DMS114 treated with DMSO at 0.1 percent for 48 hours (cell line): ENCODE data around the gene MINDY1.

Experiments
- DNase-seq: peaks from one replicate; lab custom pipeline; 2025; ENCODE audit not compliant: unreplicated experiment; lab: John Stamatoyannopoulos, UW

The MINDY1 gene

DNA sequence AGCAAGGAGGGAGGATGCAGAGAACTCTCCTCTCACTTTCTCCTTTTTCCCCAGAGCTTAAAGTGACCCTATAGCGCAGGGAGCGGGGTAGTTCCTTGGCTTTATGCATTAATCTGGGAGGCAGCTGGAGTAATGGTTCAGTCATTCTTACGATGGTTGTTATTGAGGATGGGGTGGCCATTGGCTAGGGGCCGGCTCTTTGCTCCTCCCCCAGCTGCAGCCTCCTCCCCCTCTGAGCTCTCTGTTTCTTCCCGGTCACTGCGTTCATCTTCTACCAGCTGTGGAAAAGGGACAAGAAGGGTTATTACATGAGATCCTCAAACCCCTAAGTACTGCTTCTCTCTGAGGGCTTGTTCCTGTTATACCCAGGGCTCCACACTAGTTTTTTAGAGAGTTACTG is 40.7 kb downstream of the MINDY1 start:
- DNase-seq = no peak

DNA sequence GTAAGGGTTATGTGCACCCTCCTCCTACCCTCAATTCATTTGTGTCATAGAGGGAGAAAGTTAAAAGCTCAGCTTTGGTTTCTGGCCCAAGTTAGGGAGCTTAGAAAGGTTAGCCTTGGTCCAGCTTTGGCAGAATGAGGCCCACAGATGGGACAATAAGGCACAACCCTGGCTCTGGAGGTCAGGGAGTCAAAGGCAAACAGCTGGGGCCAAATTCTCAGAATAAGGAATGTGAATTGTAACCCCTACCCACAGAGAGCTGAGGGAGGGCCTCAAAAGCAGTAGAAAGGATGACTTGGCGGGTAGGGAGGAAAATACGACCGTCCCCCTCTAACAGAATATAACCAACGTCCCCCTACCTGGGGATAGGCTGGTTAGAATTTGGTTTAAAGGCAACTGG is 41.1 kb downstream of the MINDY1 start:
- DNase-seq = no peak

DNA sequence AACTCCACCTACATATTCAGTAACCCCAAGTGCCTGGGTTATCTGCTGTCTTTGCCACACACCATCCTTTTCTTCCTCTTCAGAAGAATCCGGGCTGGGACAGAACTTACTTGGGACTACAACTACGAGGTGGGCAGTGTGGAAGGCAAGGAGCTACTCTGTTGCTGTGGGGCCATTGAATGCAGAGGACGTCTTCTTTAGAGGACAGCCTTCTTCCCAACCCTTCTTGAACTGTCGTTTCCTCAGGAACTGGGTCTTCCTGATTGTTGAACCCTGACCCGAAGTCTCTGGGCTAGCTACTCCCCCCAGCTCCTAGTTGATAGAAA is 42.6 kb downstream of the MINDY1 start:
- no peak for DNase-seq

DNA sequence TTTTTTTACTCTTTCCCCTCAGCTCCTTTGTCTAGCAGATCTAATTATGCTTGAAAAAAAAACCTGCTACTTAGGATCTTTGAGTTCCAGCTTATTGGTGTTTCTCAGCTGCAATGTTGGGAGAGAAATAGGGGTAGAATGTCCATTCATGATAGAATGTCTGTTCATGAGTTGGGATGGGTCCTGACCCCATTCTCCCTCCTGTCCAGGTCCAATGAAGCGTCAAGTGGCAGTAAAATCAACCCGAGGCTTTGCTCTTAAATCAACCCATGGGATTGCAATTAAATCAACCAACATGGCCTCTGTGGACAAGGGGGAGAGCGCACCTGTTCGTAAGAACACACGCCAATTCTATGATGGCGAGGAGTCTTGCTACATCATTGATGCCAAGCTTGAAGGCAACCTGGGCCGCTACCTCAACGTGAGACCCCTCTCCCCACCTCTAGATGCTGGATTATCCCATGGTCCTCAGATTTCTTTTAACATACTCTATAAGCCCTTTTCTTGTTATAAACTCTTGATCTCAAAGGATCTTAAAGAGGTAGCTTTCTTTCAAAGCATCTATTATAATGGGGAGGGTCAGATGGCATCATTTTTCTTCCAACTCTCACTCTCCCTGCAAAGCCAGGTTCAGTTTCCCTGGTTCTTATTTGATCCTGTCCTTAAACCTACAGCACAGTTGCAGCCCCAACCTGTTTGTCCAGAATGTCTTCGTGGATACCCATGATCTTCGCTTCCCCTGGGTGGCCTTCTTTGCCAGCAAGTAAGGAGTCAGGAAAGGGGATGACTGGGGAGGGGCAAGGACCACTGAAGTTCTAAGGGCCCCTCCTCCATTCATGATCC is 43.2 kb downstream of the MINDY1 start:
- no peak for DNase-seq

DNA sequence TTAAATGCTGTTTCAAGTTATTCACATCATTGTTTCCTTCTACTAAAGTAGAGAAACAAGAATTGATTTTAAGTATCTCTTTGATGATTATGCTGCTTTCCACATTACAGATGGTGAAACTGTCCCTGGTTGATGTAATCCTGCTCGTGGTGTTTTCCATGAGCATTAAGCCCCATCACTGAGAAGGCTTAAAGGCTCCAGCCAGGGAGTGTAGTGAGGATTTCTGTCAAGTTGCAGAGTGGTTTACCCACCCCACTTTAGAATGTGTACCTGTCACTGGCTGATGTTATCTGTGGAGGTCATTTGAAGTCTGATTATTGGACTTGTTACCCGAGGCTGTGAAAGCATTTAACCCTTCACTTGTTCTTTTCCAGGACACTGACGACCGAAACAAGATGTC is 44.9 kb downstream of the MINDY1 start:
- DNase-seq = no peak

DNA sequence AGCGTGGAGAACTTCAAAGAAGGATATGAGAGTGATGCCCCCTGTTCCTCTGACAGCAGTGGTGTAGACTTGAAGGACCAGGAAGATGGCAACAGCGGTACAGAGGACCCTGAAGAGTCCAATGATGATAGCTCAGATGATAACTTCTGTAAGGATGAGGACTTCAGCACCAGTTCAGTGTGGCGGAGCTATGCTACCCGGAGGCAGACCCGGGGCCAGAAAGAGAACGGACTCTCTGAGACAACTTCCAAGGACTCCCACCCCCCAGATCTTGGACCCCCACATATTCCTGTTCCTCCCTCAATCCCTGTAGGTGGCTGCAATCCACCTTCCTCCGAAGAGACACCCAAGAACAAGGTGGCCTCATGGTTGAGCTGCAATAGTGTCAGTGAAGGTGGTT is 46.1 kb downstream of the MINDY1 start:
- no peak for DNase-seq

DNA sequence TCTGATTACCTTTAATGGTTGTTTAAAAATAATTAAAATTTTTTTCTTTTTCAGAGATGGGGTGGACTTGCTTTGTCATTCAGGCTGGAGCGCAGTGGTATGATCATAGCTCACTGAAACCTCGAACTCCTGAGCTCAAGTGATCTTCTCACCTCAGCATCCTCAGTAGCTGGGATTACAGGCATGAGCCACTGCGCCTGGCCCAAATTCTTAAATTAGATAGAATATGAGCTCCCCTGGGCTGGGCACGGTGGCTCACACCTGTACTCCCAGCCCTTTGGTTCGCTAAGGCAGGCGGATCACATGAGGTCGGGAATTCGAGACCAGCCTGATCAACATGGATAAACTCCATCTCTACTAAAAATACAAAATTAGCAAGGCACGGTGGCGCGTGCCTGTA is 49.0 kb downstream of the MINDY1 start:
- DNase-seq = no peak

DNA sequence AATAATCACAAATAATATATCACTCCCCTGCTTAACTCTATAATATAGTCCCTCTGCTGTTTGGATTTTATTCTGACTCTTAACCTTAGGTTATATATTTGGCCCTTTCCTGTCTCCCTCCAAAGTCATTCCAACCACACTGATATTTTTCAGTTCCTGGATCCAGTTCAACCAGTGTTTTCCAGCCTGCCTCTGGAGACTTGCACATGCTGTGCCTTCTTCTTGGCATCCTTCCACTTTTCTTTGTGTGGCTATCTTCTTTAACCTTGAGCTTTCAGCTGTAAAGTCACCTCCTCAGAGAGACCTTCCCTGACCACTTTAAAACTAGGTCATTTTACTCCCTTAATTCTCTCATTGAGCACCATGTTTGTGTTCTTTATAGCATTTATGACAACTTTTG is 51.4 kb downstream of the MINDY1 start:
- DNase-seq = no peak

DNA sequence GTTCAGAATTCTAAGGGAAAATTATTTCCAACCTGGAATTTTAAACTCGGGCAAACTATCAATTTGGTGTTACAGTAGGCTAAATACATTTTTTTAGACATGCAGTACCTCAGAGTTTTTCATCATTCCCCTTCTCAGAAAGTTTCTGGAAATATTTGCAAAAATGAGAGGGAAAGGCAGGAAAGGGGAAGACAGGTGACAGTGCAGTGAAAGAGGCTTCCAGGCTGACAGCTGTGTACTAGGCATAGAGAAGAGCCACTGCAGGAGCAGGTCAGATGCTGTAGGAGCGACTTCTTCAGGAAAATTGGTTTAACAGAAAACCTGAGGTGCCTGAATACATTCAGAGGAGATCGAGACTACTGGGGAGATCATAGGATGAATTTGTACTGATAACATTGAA is 52.0 kb downstream of the MINDY1 start:
- DNase-seq = no peak
